ENCODE data around the gene PHACTR3.

The PHACTR3 gene

GRCh38 chr20:59631751-59632540 is 27.6 kb downstream of the PHACTR3 start:
- no peak for TF ChIP-seq CTCF (IDR thresholded peaks at IDR 0.05)
- TF ChIP-seq ZFX (IDR thresholded peaks at IDR 0.05; ENCODE audit: borderline replicate concordance): no peak
- no peak overlapping the region for H3K27ac ChIP-seq

- no peak for TF ChIP-seq ZFX (IDR thresholded peaks at IDR 0.05; ENCODE audit: borderline replicate concordance)
- no peak for TF ChIP-seq CTCF (IDR thresholded peaks at IDR 0.05)
- no peak overlapping the region for H3K27ac ChIP-seq
Observed at GRCh38 chr20:59632541-59633113, 28.3 kb downstream of the PHACTR3 start.

- H3K27ac ChIP-seq: no peak overlapping the region
- TF ChIP-seq ZFX (IDR thresholded peaks at IDR 0.05; ENCODE audit: borderline replicate concordance) (no peak), CTCF (IDR thresholded peaks at IDR 0.05) (no peak)
Observed at GRCh38 chr20:59633656-59634251, 29.4 kb downstream of the PHACTR3 start.

- no peak overlapping the region for H3K27ac ChIP-seq
- TF ChIP-seq ZFX (IDR thresholded peaks at IDR 0.05; ENCODE audit: borderline replicate concordance): no peak
- no peak for TF ChIP-seq CTCF (IDR thresholded peaks at IDR 0.05)
Observed at GRCh38 chr20:59634435-59635005, 30.2 kb downstream of the PHACTR3 start.

GRCh38 chr20:59636766-59637370 is 32.5 kb downstream of the PHACTR3 start:
- no peak for TF ChIP-seq ZFX (IDR thresholded peaks at IDR 0.05; ENCODE audit: borderline replicate concordance)
- no peak for TF ChIP-seq CTCF (IDR thresholded peaks at IDR 0.05)

GRCh38 chr20:59640267-59640666 is 35.9 kb downstream of the PHACTR3 start:
- H3K27ac ChIP-seq: no peak overlapping the region
- TF ChIP-seq ZFX (IDR thresholded peaks at IDR 0.05; ENCODE audit: borderline replicate concordance) (no peak), CTCF (IDR thresholded peaks at IDR 0.05) (no peak)

More at GRCh38 chr20:59636766-59637370, 32.5 kb downstream of the PHACTR3 start:
- no peak overlapping the region for H3K27ac ChIP-seq
